ENCODE measurements around the gene PFN4.

DNA sequence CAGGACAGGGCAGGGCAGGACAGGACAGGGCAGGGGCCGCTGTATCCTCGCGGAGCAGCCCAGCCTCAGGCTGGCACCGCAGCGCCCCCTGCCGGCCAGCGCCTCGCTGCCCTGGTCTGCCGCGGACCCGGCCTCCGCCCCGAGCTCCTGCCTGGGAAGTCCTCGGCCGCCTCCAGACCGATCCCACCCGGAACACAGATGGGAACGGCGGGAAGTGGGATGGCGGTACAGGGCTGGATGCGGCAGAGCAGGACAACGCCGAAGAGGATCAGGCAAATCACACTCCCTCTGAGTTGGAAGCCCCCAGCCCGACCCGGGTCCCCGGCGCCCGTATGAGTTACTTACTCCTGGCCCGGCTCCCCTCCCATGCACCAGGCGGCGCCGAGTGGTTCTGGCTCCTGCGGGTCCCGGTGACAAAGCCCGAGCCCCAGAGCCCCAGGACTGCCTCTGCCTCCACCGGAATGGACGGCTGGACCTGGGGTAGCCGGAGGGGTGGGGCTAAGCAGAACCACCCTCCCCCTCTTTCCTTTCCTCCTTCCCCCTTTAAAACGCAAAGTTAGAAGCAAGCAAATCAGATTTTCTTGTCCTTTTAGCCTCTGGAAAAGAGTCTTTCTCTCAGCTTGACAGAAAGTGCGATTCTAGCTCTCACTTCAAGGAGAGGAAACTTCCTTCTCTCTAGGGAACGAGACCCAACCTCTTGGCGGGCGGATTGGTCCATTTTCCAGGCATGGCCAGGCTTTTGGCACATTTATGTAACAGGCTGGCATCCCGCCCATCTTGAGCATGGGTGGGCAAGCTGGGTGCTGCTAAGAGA lies 38.5 kb downstream of the PFN4 start, which contains the start of gene TP53I3:
- no peak for TF ChIP-seq EZH2phosphoT487 (IDR thresholded peaks at IDR 0.05; ENCODE audit: low read length)
- peak; percentile 87 for TF ChIP-seq CTCF (IDR thresholded peaks at IDR 0.05; ENCODE audit: low read length)
- TF ChIP-seq EZH2 (optimal IDR thresholded peaks at IDR 0.05; ENCODE audit: low read depth, low read length), result no peak

Data from MM.1S (cell line).